HG03469 (cell line): Measurements from ENCODE around the gene IGSF21.

Experiments used
- ATAC-seq: cut with Tn5 transposase; IDR thresholded peaks from one replicate; pipeline ENCODE4 v1.9.1; 2021; ENCODE audit warnings: mild to moderate bottlenecking, moderate library complexity, moderate number of reproducible peaks; ENCODE audit not compliant: unreplicated experiment

IGSF21 gene

GRCh38 chr1:18203645-18204044, 96.0 kb downstream of the IGSF21 start:
- ATAC-seq = no peak

- no peak for ATAC-seq
Observed at GRCh38 chr1:18204575-18204974, 97.0 kb downstream of the IGSF21 start.

- no peak for ATAC-seq
Observed at GRCh38 chr1:18205319-18205718, 97.7 kb downstream of the IGSF21 start.

- no peak for ATAC-seq
Observed at GRCh38 chr1:18211764-18212163, 104.2 kb downstream of the IGSF21 start.

- ATAC-seq = no peak
Observed at GRCh38 chr1:18217398-18218043, 109.9 kb downstream of the IGSF21 start.

GRCh38 chr1:18229625-18230024, 122.0 kb downstream of the IGSF21 start:
- ATAC-seq = no peak

GRCh38 chr1:18230321-18230720, 122.7 kb downstream of the IGSF21 start:
- ATAC-seq = no peak

GRCh38 chr1:18230840-18231239, 123.2 kb downstream of the IGSF21 start:
- ATAC-seq = no peak

GRCh38 chr1:18232052-18232451, 124.5 kb downstream of the IGSF21 start:
- ATAC-seq = no peak

- ATAC-seq = no peak
Observed at GRCh38 chr1:18233176-18233864, 125.7 kb downstream of the IGSF21 start.

- no peak for ATAC-seq
Observed at GRCh38 chr1:18234790-18235242, 127.2 kb downstream of the IGSF21 start.

GRCh38 chr1:18237371-18237770, 129.8 kb downstream of the IGSF21 start:
- ATAC-seq = no peak

- ATAC-seq = no peak
Observed at GRCh38 chr1:18238190-18238589, 130.6 kb downstream of the IGSF21 start.

- no peak for ATAC-seq
Observed at GRCh38 chr1:18239671-18240070, 132.1 kb downstream of the IGSF21 start.

GRCh38 chr1:18240906-18241305, 133.3 kb downstream of the IGSF21 start:
- no peak for ATAC-seq

- no peak for ATAC-seq
Observed at GRCh38 chr1:18241891-18242290, 134.3 kb downstream of the IGSF21 start.

GRCh38 chr1:18243503-18244175, 136.0 kb downstream of the IGSF21 start:
- no peak for ATAC-seq

GRCh38 chr1:18244762-18245161, 137.2 kb downstream of the IGSF21 start:
- ATAC-seq = no peak

GRCh38 chr1:18245647-18246046, 138.0 kb downstream of the IGSF21 start:
- no peak for ATAC-seq

GRCh38 chr1:18246543-18246942, 138.9 kb downstream of the IGSF21 start:
- no peak for ATAC-seq

GRCh38 chr1:18247151-18247550, 139.6 kb downstream of the IGSF21 start:
- ATAC-seq = no peak

- ATAC-seq = no peak
Observed at GRCh38 chr1:18249631-18250030, 142.0 kb downstream of the IGSF21 start.
